ENCODE measurements around the gene FKBP5.

GRCh38 chr6:35543459-35544193 is 145.1 kb downstream of the FKBP5 start:
- TF ChIP-seq CTCF (IDR thresholded peaks at IDR 0.05 in 2 of 3, conservative IDR thresholded peaks at IDR 0.05 in 1 of 3; ENCODE audit: control insufficient read depth in 2 of 3, extremely low read depth in 1 of 3, insufficient read depth in 1 of 3, low read depth in 3 of 3, low read length in 3 of 3): no peak
- TF ChIP-seq NRF1 (conservative IDR thresholded peaks at IDR 0.05; ENCODE audit: low read depth, low read length): no peak
- no peak for TF ChIP-seq NR2F1 (conservative IDR thresholded peaks at IDR 0.05)
- TF ChIP-seq EP300 (IDR thresholded peaks at IDR 0.05; ENCODE audit: borderline replicate concordance in 1 of 2, control insufficient read depth in 1 of 2, low read depth in 2 of 2, low read length in 2 of 2): no peak
- TF ChIP-seq IRF3 (IDR thresholded peaks at IDR 0.05): no peak
- no peak for TF ChIP-seq RCOR1 (conservative IDR thresholded peaks at IDR 0.05; ENCODE audit: low read depth, low read length)
- no peak for TF ChIP-seq POLR2AphosphoS5 (IDR thresholded peaks at IDR 0.05; ENCODE audit: low read length)
- TF ChIP-seq KDM1A (IDR thresholded peaks at IDR 0.05; ENCODE audit: borderline replicate concordance): no peak
- no peak for TF ChIP-seq JUND (IDR thresholded peaks at IDR 0.05; ENCODE audit: low read depth, low read length)
- no peak for TF ChIP-seq ZNF274 (IDR thresholded peaks at IDR 0.05; ENCODE audit: insufficient read depth, insufficient read length)
- no peak for TF ChIP-seq FOXM1 (IDR thresholded peaks at IDR 0.05; ENCODE audit: low read depth, low read length)

Measured in GM12878 (cell line).